ENCODE measurements around the gene UNC45A. TPM values are rescaled to one million over a fixed set of nuclear protein-coding genes. Genes with fewer than 3 reads are reported as not detected.

UNC45A gene
- total RNA-seq, 4 donors from 2014 or later, result 25.4 to 68.2 (median 49.8) TPM

DNA sequence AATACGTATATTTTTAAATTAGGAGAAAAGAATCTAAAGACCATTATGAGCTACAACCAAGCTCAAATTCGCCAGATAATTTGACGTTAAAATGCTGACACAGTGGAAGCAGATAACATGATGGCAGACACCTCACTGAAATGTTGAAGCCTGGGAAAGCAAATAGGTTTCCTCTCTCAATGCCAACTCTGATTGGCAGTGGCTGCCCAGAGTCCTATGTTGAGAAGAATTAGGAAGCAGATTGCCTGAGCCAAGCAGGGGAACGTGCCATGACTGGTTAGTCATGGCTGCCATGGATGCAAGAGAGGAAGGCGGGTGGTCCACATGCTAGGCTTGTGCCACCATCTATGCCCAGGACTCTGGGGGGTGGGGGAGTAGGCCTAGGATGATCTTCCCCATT is 3.2 kb downstream of the UNC45A start:
- TF ChIP-seq, protein P1, sequence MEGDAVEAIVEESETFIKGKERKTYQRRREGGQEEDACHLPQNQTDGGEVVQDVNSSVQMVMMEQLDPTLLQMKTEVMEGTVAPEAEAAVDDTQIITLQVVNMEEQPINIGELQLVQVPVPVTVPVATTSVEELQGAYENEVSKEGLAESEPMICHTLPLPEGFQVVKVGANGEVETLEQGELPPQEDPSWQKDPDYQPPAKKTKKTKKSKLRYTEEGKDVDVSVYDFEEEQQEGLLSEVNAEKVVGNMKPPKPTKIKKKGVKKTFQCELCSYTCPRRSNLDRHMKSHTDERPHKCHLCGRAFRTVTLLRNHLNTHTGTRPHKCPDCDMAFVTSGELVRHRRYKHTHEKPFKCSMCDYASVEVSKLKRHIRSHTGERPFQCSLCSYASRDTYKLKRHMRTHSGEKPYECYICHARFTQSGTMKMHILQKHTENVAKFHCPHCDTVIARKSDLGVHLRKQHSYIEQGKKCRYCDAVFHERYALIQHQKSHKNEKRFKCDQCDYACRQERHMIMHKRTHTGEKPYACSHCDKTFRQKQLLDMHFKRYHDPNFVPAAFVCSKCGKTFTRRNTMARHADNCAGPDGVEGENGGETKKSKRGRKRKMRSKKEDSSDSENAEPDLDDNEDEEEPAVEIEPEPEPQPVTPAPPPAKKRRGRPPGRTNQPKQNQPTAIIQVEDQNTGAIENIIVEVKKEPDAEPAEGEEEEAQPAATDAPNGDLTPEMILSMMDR (IDR thresholded peaks at IDR 0.05; ENCODE audit: low read depth), result no peak

DNA sequence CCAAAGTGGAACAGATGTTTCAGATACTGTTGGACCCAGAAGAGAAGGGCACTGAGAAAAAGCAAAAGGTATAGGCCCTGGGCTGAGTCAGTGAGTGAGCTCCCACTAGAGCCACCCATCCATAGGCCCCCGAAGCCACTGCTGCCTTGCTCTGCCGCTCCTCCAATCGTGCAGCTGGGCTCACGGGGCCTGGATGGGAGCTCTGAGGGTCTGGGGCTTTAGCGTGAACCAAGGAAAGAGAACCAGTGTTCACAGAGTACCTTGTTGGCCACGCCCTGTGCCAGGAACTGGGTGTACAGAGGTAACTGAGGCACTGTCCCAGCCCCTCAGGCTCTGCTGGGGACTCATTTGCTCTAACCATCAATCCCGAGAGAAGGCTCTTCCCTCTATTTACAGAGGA is 4.7 kb downstream of the UNC45A start:
- TF ChIP-seq, protein P1 (IDR thresholded peaks at IDR 0.05; ENCODE audit: low read depth), result no peak

DNA sequence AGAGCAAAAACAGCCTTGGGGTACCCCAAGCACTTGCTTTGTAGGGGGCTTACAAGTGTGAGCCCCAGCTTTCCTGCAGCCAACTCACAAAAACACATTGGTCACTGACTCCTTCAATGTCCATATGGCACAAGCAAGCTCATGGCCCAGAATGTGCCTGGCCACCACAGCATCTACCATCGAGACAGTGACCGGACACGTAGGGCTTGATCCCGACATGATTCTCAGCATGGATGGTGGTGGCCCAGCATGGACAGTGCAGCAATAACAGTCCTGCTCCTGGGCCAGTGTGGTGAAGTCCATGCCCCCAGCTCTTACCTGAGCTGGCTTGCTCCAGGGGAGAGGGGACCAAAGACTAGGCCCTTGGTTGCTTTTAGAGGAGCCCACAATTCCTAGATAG is 6.0 kb downstream of the UNC45A start:
- TF ChIP-seq, protein P1 (IDR thresholded peaks at IDR 0.05; ENCODE audit: low read depth), result no peak

DNA sequence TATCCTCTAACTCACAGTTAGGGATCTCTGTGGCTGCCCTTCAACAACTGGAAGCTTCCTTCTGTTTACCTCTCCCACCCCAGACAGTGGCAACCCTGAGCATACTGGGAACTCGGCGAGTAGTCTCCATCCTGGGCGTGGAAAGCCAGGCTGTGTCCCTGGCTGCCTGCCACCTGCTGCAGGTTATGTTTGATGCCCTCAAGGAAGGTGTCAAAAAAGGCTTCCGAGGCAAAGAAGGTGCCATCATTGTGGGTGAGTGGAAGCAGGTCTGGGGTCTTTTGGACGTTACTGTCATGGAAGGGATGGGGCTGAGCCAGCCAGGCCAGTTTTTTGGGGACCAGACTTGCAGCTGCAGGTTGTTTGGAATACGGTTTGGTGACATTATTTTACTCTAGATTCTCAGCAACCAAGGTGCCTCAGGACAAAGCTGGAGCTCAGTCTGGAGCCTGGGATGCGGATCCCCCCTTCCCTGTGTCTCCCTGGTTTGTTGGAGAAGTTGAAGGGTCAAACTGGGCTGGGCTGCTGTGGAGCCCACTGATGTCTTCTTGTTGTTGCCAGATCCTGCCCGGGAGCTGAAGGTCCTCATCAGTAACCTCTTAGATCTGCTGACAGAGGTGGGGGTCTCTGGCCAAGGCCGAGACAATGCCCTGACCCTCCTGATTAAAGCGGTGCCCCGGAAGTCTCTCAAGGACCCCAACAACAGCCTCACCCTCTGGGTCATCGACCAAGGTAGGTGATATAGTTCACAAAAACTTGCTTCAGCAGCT is 7.5 kb downstream of the UNC45A start:
- TF ChIP-seq, protein P1 (IDR thresholded peaks at IDR 0.05; ENCODE audit: low read depth), result no peak

DNA sequence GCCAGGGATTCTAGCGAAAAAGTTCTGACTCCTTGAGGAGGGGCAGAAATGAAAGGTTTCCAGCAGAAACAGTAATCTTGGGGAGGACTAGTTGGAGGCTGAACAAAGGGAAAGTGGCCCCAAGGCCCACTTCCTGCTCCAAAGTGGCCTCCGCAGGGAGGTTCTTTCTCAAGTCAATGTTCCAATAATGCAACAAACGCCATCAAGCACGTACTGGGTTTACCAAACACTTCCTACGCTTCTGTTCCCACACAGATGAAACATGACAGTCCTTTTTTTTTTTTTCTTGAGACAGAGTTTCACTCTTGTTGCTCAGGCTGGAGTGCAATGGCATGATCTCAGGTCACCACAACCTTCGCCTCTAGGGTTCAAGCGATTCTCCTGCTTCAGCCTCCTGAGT is 10.0 kb downstream of the UNC45A start:
- TF ChIP-seq, protein P1 (IDR thresholded peaks at IDR 0.05; ENCODE audit: low read depth), result no peak

DNA sequence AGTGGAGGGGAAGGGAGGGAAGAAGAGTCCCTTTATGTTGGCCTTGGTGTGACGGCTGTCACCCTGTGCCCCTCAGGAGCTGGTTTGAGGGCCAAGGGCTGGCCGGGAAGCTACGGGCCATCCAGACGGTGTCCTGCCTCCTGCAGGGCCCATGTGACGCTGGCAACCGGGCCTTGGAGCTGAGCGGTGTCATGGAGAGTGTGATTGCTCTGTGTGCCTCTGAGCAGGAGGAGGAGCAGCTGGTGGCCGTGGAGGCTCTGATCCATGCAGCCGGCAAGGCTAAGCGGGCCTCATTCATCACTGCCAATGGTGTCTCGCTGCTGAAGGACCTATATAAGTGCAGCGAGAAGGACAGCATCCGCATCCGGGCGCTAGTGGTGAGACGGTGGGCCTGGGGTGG is 11.5 kb downstream of the UNC45A start:
- TF ChIP-seq, protein P1 (IDR thresholded peaks at IDR 0.05; ENCODE audit: low read depth), result no peak

DNA sequence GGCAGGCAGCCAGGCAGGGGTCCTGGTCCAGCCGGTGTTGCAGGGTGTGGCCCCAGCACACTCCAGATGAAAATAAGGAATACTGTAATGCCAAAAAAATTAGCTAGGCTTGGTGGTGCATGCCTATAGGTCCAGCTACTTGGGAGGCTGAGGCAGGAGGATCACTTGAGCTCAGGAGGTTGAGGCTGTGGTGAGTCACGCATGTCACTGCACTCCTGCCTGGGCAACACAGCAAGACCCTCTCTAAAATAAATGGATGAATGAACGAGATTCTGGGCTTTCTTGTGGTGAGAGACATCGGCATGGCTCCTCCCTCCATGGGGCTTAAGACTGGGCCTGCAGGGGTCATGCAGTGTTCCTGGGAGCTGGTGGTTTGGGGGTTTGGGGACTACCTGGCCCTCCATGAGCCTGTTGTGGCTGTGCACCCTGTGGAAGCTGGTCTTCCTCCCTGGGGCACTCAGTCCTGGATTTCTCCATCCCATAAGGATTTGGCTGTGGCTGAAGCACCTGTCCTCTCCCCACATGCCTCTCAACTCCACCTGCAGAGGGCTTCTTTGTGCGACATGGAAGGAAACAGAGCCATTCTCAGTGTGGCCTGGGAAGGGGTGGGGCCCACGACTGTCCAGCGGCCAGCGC is 12.0 kb downstream of the UNC45A start:
- TF ChIP-seq, protein P1 (IDR thresholded peaks at IDR 0.05; ENCODE audit: low read depth), result no peak
